HG02798 (cell line): Measurements from ENCODE around the gene UBB.

Experiments
- ATAC-seq: cut with Tn5 transposase; IDR thresholded peaks from one replicate; pipeline ENCODE4 v1.9.1; 2021; ENCODE audit warnings: mild to moderate bottlenecking; ENCODE audit not compliant: unreplicated experiment, poor library complexity

The UBB gene

GRCh38 chr17:16417399-16417798 is 36.5 kb downstream of the UBB start:
- no peak for ATAC-seq

- ATAC-seq = no peak
Observed at GRCh38 chr17:16417896-16418684, 37.2 kb downstream of the UBB start.

GRCh38 chr17:16418685-16419068 is 37.8 kb downstream of the UBB start:
- ATAC-seq = no peak

- ATAC-seq = peak; percentile 35
Observed at GRCh38 chr17:16419074-16419928, 38.4 kb downstream of the UBB start.

- no peak for ATAC-seq
Observed at GRCh38 chr17:16419929-16420271, 39.0 kb downstream of the UBB start.

- no peak for ATAC-seq
Observed at GRCh38 chr17:16422416-16422815, 41.5 kb downstream of the UBB start.

GRCh38 chr17:16423226-16423872 is 42.5 kb downstream of the UBB start:
- ATAC-seq = no peak

GRCh38 chr17:16425202-16425601 is 44.3 kb downstream of the UBB start:
- ATAC-seq = no peak

GRCh38 chr17:16425698-16426659 is 45.1 kb downstream of the UBB start:
- no peak for ATAC-seq

GRCh38 chr17:16427020-16427419 is 46.1 kb downstream of the UBB start:
- no peak for ATAC-seq

- no peak for ATAC-seq
Observed at GRCh38 chr17:16428098-16428882, 47.4 kb downstream of the UBB start.

GRCh38 chr17:16429083-16429482 is 48.2 kb downstream of the UBB start:
- no peak for ATAC-seq

GRCh38 chr17:16430650-16431049 is 49.8 kb downstream of the UBB start:
- ATAC-seq = no peak

GRCh38 chr17:16432017-16432416 is 51.1 kb downstream of the UBB start:
- ATAC-seq = no peak
